Hematopoietic multipotent progenitor cell treated with erythropoietin and hydrocortisone succinate and interleukin-3 and kit ligand, for 8 days (in vitro differentiated cells): Measurements from ENCODE around the gene SERINC4.
A peak's percentile ranks its signal among the peaks of the same experiment; 100 is the strongest.
"Not testable (repeated sequence)": the region's sequence is repeated elsewhere in the genome, so short reads cannot be mapped to it uniquely, and the experiment has no call there.

Experiments used
- DNase-seq: peaks from one replicate; pipeline ENCODE4 v3.0.0-alpha.2; 2015

SERINC4 gene

GRCh38 chr15:43799945-43800285, at the start of gene SERINC4:
SERINC4 (minus strand) TSS chr15:43800220; CDS start chr15:43799986, 234 bp downstream.
- no peak for DNase-seq

- no peak for DNase-seq
These were observed 45.4 kb upstream of the SERINC4 start for GRCh38 chr15:43845421-43845820.

- DNase-seq: not testable (repeated sequence)
These were observed 32.5 kb upstream of the SERINC4 start for GRCh38 chr15:43832485-43832884.

GRCh38 chr15:43831519-43832052, 31.6 kb upstream of the SERINC4 start:
- not testable (repeated sequence) for DNase-seq

- not testable (repeated sequence) for DNase-seq
These were observed 30.8 kb upstream of the SERINC4 start for GRCh38 chr15:43830691-43831275.

- DNase-seq: not testable (repeated sequence)
These were observed 30.0 kb upstream of the SERINC4 start for GRCh38 chr15:43829951-43830540.

- DNase-seq: no peak
These were observed 28.1 kb upstream of the SERINC4 start for GRCh38 chr15:43828061-43828657.

GRCh38 chr15:43826508-43827341, 26.7 kb upstream of the SERINC4 start, which contains the start of gene WDR76:
WDR76 (plus strand) TSS chr15:43827002; CDS start chr15:43827033, 31 bp downstream.
- peak; percentile 93 for DNase-seq

GRCh38 chr15:43826029-43826507, 26.0 kb upstream of the SERINC4 start:
- no peak for DNase-seq

GRCh38 chr15:43825305-43825704, 25.3 kb upstream of the SERINC4 start:
- not testable (repeated sequence) for DNase-seq

- DNase-seq: peak; percentile 98
These were observed 24.6 kb upstream of the SERINC4 start, which contains the start of gene MFAP1 for GRCh38 chr15:43824302-43825246. MFAP1 (minus strand) TSS chr15:43824690; CDS start chr15:43824569, 121 bp downstream.

GRCh38 chr15:43821505-43821904, 21.5 kb upstream of the SERINC4 start:
- no peak for DNase-seq

GRCh38 chr15:43815064-43815463, 15.0 kb upstream of the SERINC4 start:
- not testable (repeated sequence) for DNase-seq

- DNase-seq: no peak
These were observed 9.1 kb upstream of the SERINC4 start for GRCh38 chr15:43808960-43809678.

- no peak for DNase-seq
These were observed 8.5 kb upstream of the SERINC4 start for GRCh38 chr15:43808435-43808950.

GRCh38 chr15:43802676-43803075, 2.7 kb upstream of the SERINC4 start:
- not testable (repeated sequence) for DNase-seq

GRCh38 chr15:43800286-43801141, 494 bp upstream of the SERINC4 start, which contains the start of gene HYPK:
HYPK (plus strand) TSS chr15:43800599; CDS start chr15:43800623, 24 bp downstream.
- DNase-seq: peak; percentile 91

GRCh38 chr15:43799209-43799944, 643 bp downstream of the SERINC4 start:
- DNase-seq: no peak

GRCh38 chr15:43796566-43796965, 3.5 kb downstream of the SERINC4 start:
- DNase-seq: no peak
